Suprapubic skin (tissue), 4 donors: Measurements from ENCODE around the gene NT5C3B. TPM values are rescaled to one million over a fixed set of nuclear protein-coding genes. Genes with fewer than 3 reads are reported as not detected.
A peak's percentile ranks its signal among the peaks of the same experiment; 100 is the strongest.

Source experiments
- DNase-seq, 2 donors: peaks; one replicate each; pipeline ENCODE4 v3.0.0-alpha.2; 2019; ENCODE audit warnings: low spot score in 2 of 2
- H3K27ac ChIP-seq: fragments of 200-600 bp; sonication (generic); one replicate; pipeline ENCODE4 v1.5.1; 2019
- H3K27me3 ChIP-seq: fragments of 200-600 bp; sonication (generic); one replicate; pipeline ENCODE4 v1.5.1; 2019
- H3K36me3 ChIP-seq: fragments of 200-600 bp; sonication (generic); one replicate; pipeline ENCODE4 v1.5.1; 2019
- H3K4me1 ChIP-seq: fragments of 200-600 bp; sonication (generic); one replicate; pipeline ENCODE4 v1.5.1; 2019
- H3K4me3 ChIP-seq: fragments of 200-600 bp; sonication (generic); one replicate; pipeline ENCODE4 v1.5.1; 2019; ENCODE audit warnings: mild to moderate bottlenecking
- H3K9me3 ChIP-seq: fragments of 200-600 bp; sonication (generic); one replicate; pipeline ENCODE4 v1.5.1; 2019
- EP300 ChIP-seq: sonication (generic); formaldehyde crosslinking; IDR thresholded peaks from one replicate; pipeline ENCODE4 v1.6.1; 2017; ENCODE audit warnings: antibody characterized with exemption
- POLR2A ChIP-seq, 2 donors: fragments of 450-650 bp; IDR thresholded peaks; one replicate each; pipeline ENCODE4 v1.6.1; 2017; ENCODE audit warnings: antibody characterized with exemption in 2 of 2, mild to moderate bottlenecking in 2 of 2, moderate library complexity in 2 of 2
- POLR2AphosphoS5 ChIP-seq, 3 donors: sonication (generic); formaldehyde crosslinking; IDR thresholded peaks; one replicate each; pipeline ENCODE4 v1.6.1; 2017; ENCODE audit warnings: antibody characterized with exemption in 3 of 3
- WGBS: methylation state at CpG from one replicate; pipeline ENCODE4 v1.1.5; 2018; 5-methylcytosine and 5-hydroxymethylcytosine counted together
- total RNA-seq, 4 donors: library from RNA; depleted of rRNA; stranded (reverse); fragments of >200 nt; gene quantifications; one replicate each; pipeline ENCODE4 v1.1.0, GENCODE V29; 2016
- TF ChIP-seq, protein P1 (sequence below), 2 donors: fragments of 200-600 bp in 1 of 2; fragments of 450-650 bp in 1 of 2; sonication (generic) in 1 of 2; IDR thresholded peaks; one replicate each; pipeline ENCODE4 v1.5.1; 2016 to 2019; ENCODE audit warnings: antibody characterized with exemption in 2 of 2, mild to moderate bottlenecking in 1 of 2, moderate library complexity in 1 of 2

The NT5C3B gene
- total RNA-seq, 4 donors from 2014 or later = 21.6 to 41.2 (median 30.7) TPM

GRCh38 chr17:41818024-41818423 lies 18.0 kb downstream of the NT5C3B start:
- no peak overlapping the region for H3K4me3 ChIP-seq
- no peaks in the 10 kb centered on the region for H3K9me3 ChIP-seq
- peaks cover 13% of the 10 kb centered on the region for H3K4me1 ChIP-seq
- H3K27ac ChIP-seq = no peak overlapping the region
- DNase-seq = no peak
- TF ChIP-seq, protein P1, sequence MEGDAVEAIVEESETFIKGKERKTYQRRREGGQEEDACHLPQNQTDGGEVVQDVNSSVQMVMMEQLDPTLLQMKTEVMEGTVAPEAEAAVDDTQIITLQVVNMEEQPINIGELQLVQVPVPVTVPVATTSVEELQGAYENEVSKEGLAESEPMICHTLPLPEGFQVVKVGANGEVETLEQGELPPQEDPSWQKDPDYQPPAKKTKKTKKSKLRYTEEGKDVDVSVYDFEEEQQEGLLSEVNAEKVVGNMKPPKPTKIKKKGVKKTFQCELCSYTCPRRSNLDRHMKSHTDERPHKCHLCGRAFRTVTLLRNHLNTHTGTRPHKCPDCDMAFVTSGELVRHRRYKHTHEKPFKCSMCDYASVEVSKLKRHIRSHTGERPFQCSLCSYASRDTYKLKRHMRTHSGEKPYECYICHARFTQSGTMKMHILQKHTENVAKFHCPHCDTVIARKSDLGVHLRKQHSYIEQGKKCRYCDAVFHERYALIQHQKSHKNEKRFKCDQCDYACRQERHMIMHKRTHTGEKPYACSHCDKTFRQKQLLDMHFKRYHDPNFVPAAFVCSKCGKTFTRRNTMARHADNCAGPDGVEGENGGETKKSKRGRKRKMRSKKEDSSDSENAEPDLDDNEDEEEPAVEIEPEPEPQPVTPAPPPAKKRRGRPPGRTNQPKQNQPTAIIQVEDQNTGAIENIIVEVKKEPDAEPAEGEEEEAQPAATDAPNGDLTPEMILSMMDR (IDR thresholded peaks at IDR 0.05) = no peak
- no peak for TF ChIP-seq EP300
- no peak for TF ChIP-seq POLR2A (IDR thresholded peaks at IDR 0.05)
- no peak for TF ChIP-seq POLR2AphosphoS5 (IDR thresholded peaks at IDR 0.05)
- 97% methylated on average over 11 of the region's 20 CpGs for WGBS
- no peaks in the 10 kb centered on the region for H3K27me3 ChIP-seq
- H3K36me3 ChIP-seq = peaks cover 4% of the 10 kb centered on the region

GRCh38 chr17:41816637-41817320 lies 19.3 kb downstream of the NT5C3B start:
- no peak overlapping the region for H3K27ac ChIP-seq
- WGBS = 93% methylated on average over 20 of the region's 23 CpGs
- DNase-seq = no peak
- no peaks in the 10 kb centered on the region for H3K9me3 ChIP-seq
- H3K4me1 ChIP-seq = peaks cover 23% of the 10 kb centered on the region
- TF ChIP-seq, protein P1 (IDR thresholded peaks at IDR 0.05) = no peak
- TF ChIP-seq EP300 (no peak), POLR2AphosphoS5 (IDR thresholded peaks at IDR 0.05) (no peak), POLR2A (IDR thresholded peaks at IDR 0.05) (no peak)
- H3K27me3 ChIP-seq = no peaks in the 10 kb centered on the region
- peaks cover 4% of the 10 kb centered on the region for H3K36me3 ChIP-seq
- no peak overlapping the region for H3K4me3 ChIP-seq

GRCh38 chr17:41814195-41814594 lies 21.8 kb downstream of the NT5C3B start:
- Histone ChIP-seq H3K27ac (no peak overlapping the region), H3K4me3 (no peak overlapping the region), H3K27me3 (no peaks in the 10 kb centered on the region), H3K36me3 (peaks cover 1% of the 10 kb centered on the region), H3K4me1 (peaks cover 44% of the 10 kb centered on the region), H3K9me3 (no peaks in the 10 kb centered on the region)
- WGBS = 57% methylated on average over 1 of the region's 1 CpG
- TF ChIP-seq POLR2A (IDR thresholded peaks at IDR 0.05) (no peak), EP300 (no peak), POLR2AphosphoS5 (IDR thresholded peaks at IDR 0.05) (no peak)
- TF ChIP-seq, protein P1 (IDR thresholded peaks at IDR 0.05) = no peak
- DNase-seq = no peak

DNA sequence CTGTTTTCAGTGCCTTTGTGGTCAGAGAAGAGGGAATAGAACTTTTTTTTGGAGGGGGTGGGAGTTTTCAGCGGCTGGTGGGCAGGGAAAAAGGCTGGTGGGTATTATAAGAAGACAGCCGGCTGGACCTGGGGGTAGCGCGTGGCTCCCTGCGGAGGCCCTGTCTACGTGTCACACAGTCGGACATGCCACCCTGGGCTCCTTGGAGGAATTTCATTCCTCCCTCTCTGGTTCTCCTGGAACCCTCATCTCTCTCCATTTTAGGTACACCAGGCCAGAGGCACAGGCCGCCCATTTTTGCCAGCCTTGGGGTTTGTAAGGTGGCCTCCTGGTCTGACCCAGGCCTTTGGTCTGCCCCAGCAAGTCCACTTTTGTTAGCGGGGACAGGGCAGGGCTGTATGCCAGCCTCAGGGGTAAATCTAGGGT lies 22.3 kb downstream of the NT5C3B start:
- Histone ChIP-seq H3K36me3 (no peaks in the 10 kb centered on the region), H3K27me3 (no peaks in the 10 kb centered on the region), H3K4me1 (peaks cover 44% of the 10 kb centered on the region), H3K9me3 (no peaks in the 10 kb centered on the region), H3K27ac (no peak overlapping the region), H3K4me3 (peak overlapping the region; percentile 82)
- no peak for DNase-seq
- TF ChIP-seq POLR2AphosphoS5 (IDR thresholded peaks at IDR 0.05) (no peak), EP300 (no peak), POLR2A (IDR thresholded peaks at IDR 0.05) (no peak)
- TF ChIP-seq, protein P1 (IDR thresholded peaks at IDR 0.05) = no peak
- WGBS = 65% methylated on average over 9 of the region's 9 CpGs

DNA sequence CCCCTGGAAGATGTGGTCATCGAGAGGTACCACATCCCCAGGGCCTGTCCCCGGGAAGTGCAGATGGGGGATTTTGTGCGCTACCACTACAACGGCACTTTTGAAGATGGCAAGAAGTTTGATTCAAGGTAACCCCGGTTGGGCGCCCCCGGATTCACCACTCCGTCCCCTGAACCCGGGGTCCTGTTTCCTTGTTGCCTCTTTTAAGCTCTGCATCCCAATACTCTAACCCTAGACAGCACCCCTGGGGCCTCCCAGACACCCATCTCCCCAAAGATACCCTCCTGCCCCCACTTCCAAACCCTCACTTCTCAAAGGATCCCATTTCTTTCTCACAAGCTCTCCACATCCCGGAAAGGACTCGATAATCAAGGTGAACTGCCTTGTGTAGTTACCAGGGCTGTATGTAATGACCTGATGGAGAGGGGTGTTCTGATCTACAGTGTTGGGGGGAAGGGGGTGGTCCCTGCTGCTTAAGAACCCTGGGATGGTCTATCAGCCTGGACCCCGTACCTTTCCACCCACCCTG lies 22.8 kb downstream of the NT5C3B start:
- TF ChIP-seq POLR2A (IDR thresholded peaks at IDR 0.05) = no peak
- TF ChIP-seq POLR2AphosphoS5 (IDR thresholded peaks at IDR 0.05) = no peak
- no peak for TF ChIP-seq EP300
- H3K4me1 ChIP-seq = peaks cover 44% of the 10 kb centered on the region
- WGBS = 27% methylated on average over 12 of the region's 12 CpGs
- H3K36me3 ChIP-seq = no peaks in the 10 kb centered on the region
- H3K4me3 ChIP-seq = peak overlapping the region; percentile 82
- DNase-seq = no peak
- no peak overlapping the region for H3K27ac ChIP-seq
- no peaks in the 10 kb centered on the region for H3K27me3 ChIP-seq
- H3K9me3 ChIP-seq = no peaks in the 10 kb centered on the region
